Left lung (tissue), 14 donors: ENCODE data around the gene MORN1. TPM values are rescaled to one million over a fixed set of nuclear protein-coding genes. Genes with fewer than 3 reads are reported as not detected.
"Not testable (repeated sequence)": the region's sequence is repeated elsewhere in the genome, so short reads cannot be mapped to it uniquely, and the experiment has no call there.

Experiments used
- ATAC-seq: fragments of 200-7000 bp; cut with Tn5 transposase; one replicate; pipeline ENCODE4 v1.9.1; 2020; ENCODE audit warnings: moderate library complexity
- DNase-seq, 4 donors: peaks; one replicate each; pipeline ENCODE4 v3.0.0-alpha.2; 2013 to 2020
- H3K27ac ChIP-seq, 2 donors: fragments of 200-600 bp; sonication (generic) in 1 of 2; one replicate each; pipeline versions ENCODE4 v1.5.0 to v1.8.0; 2020 to 2021
- H3K27me3 ChIP-seq, 2 donors: fragments of 200-600 bp; sonication (generic) in 1 of 2; one replicate each; pipeline versions ENCODE4 v1.5.0 to v1.8.0; 2020 to 2021
- H3K36me3 ChIP-seq, 2 donors: fragments of 200-600 bp; sonication (generic) in 1 of 2; one replicate each; pipeline versions ENCODE4 v1.5.0 to v1.8.0; 2020 to 2021
- H3K4me1 ChIP-seq, 2 donors: fragments of 200-600 bp; one replicate each; pipeline ENCODE4 v1.8.0; 2021
- H3K4me3 ChIP-seq, 2 donors: fragments of 200-600 bp; sonication (generic) in 1 of 2; one replicate each; pipeline versions ENCODE4 v1.5.0 to v1.8.0; 2020 to 2021; ENCODE audit warnings: mild to moderate bottlenecking in 1 of 2
- H3K9me3 ChIP-seq, 2 donors: fragments of 200-600 bp; sonication (generic) in 1 of 2; one replicate each; pipeline versions ENCODE4 v1.5.0 to v1.8.0; 2020 to 2021
- CTCF ChIP-seq, 2 donors: fragments of 200-600 bp; sonication (generic) in 1 of 2; IDR thresholded peaks; one replicate each; pipeline versions ENCODE4 v1.5.0 to v1.8.0; 2021; ENCODE audit warnings: antibody characterized with exemption in 2 of 2
- intact Hi-C, 2 donors: fragments of 100-400 bp; cut with DNase I; formaldehyde crosslinking; loops; one replicate each; pipeline versions ENCODE4 v1.11.2 to v1.14.2; 2022
- long read RNA-seq, 12 donors: library from polyadenylated mRNA in 2 of 12; unstranded in 2 of 12; transcript quantifications; one replicate each; pipeline ENCODE4 v2.0.0 and lab custom pipeline, GENCODE V29; 2019 to 2026
- polyA plus RNA-seq, 6 donors: library from polyadenylated mRNA; unstranded; fragments of 120-200 nt; gene quantifications; one replicate each; pipeline ENCODE4 v1.2.1, GENCODE V29; 2013; ENCODE audit not compliant: insufficient read length in 6 of 6
- total RNA-seq, 2 donors: library from RNA; stranded (reverse); fragmentation: NEBNext Ultra II Directional; extraction: Animal tissue kit (Norgen Biotek cat#: 25700); gene quantifications; one replicate each; pipeline ENCODE4 v1.2.1, GENCODE V29; 2021
- donor health status: DM: no; HTN: yes; CAD: no.
- donor health status: DM: no; HTN: no; CAD: no.

Gene MORN1
- total RNA-seq (1 to 10 TPM; 7.5 to 9.8 TPM), polyA plus RNA-seq (10 to 100 TPM; 12.8 to 17.8 (median 15.1) TPM)
- long read RNA-seq, donor 1, partial matches to known transcripts, result 78 of 138 reads
- long read RNA-seq, donor 1, other reads (novel, unspliced or antisense), result 54 of 138 reads
- long read RNA-seq, donor 2, partial matches to known transcripts, result 0 of 4 reads
- long read RNA-seq, donor 2, other reads (novel, unspliced or antisense), result 0 of 4 reads
- long read RNA-seq, donor 3, result 0 reads
- long read RNA-seq, donor 4, partial matches to known transcripts, result 1 of 4 reads
- long read RNA-seq, donor 4, other reads (novel, unspliced or antisense), result 3 of 4 reads
- long read RNA-seq, donor 5, partial matches to known transcripts, result 23 of 66 reads
- long read RNA-seq, donor 5, other reads (novel, unspliced or antisense), result 38 of 66 reads
- long read RNA-seq, donor 6, partial matches to known transcripts, result 21 of 63 reads
- long read RNA-seq, donor 6, other reads (novel, unspliced or antisense), result 39 of 63 reads
- long read RNA-seq, donor 7, transcript MORN1-210 (1 exons, 3,138 nt), result major isoform, 5 of 5 reads
- long read RNA-seq, donor 7, partial matches to known transcripts, result 0 of 5 reads
- long read RNA-seq, donor 7, other reads (novel, unspliced or antisense), result 0 of 5 reads
- long read RNA-seq, donor 8, transcript MORN1-210 (1 exons, 3,138 nt), result major isoform, 7 of 76 reads
- long read RNA-seq, donor 8, partial matches to known transcripts, result 30 of 76 reads
- long read RNA-seq, donor 8, other reads (novel, unspliced or antisense), result 39 of 76 reads
- long read RNA-seq, donor 9, result 0 reads
- long read RNA-seq, donor 10, partial matches to known transcripts, result 1 of 3 reads
- long read RNA-seq, donor 10, other reads (novel, unspliced or antisense), result 2 of 3 reads
- long read RNA-seq, donor 11, partial matches to known transcripts, result 0 of 5 reads
- long read RNA-seq, donor 11, other reads (novel, unspliced or antisense), result 0 of 5 reads
- long read RNA-seq, donor 12, partial matches to known transcripts, result 0 of 4 reads
- long read RNA-seq, donor 12, other reads (novel, unspliced or antisense), result 0 of 4 reads

GRCh38 chr1:2391041-2391930 is at the start of gene MORN1, which contains the start of gene RER1:
Gene MORN1 (minus strand): TSS chr1:2391554. CDS start chr1:2391533, 21 bp downstream.
Gene RER1 (plus strand): TSS chr1:2391841. CDS start chr1:2395791, 3,950 bp downstream.
- Histone ChIP-seq H3K4me1 (peaks cover 13 to 37% of the 10 kb centered on the region in 2 donors), H3K9me3 (no peaks in the 10 kb centered on the region), H3K36me3 (peaks cover 3 to 31% of the 10 kb centered on the region in 2 donors), H3K4me3 (peak within 1 kb of the TSS; percentile 81 to 98), H3K27me3 (no peaks in the 10 kb centered on the region), H3K27ac (peak within 1 kb of the TSS; percentile 67 to 87)
- peak; percentile 99 to 100 (median 100) for DNase-seq
- TF ChIP-seq CTCF (IDR thresholded peaks at IDR 0.05), result peak in 1 of 2 donors; percentile 6
- ATAC-seq, result peak; percentile 97
- intact Hi-C loops, result no loop called here

DNA sequence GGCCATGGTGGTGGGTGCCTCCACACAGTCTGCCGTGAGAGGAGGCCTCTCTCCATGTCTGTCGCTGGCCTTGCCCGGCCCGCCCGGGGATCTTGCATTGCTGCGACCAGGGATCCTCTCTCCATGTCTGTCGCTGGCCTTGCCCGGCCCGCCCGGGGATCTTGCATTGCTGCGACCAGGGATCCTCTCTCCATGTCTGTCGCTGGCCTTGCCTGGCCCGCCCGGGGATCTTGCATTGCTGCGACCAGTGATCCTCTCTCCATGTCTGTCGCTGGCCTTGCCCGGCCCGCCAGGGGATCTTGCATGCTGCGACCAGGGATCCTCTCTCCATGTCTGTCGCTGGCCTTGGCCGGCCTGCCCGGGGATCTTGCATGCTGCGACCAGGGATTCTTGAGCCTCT is 49.0 kb upstream of the MORN1 start:
- H3K9me3 ChIP-seq, intact Hi-C loops, H3K4me1 ChIP-seq, H3K27ac ChIP-seq, ATAC-seq, DNase-seq, H3K4me3 ChIP-seq, H3K36me3 ChIP-seq: not testable (repeated sequence)
- peaks cover 22 to 88% of the 10 kb centered on the region in 2 donors for H3K27me3 ChIP-seq

DNA sequence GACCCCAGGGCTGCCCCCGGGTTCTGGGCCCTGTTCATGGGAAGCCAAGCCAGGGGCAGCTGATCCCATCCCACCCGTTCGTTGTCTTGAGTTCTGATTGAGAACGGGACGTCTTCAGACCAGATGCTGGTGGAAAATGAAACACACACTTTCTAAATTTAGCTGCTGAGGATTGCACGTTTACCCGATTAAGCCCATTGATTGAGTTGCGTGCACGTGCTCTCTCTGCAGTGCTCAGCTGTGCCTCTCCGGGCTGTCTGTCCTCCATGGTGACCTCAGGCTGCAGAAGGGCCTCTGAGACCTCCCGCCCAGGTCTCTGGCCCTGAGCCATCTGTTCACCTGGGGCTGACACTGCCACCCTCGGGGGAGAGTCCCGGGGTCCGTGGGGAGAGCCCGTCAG is 48.0 kb upstream of the MORN1 start:
- Histone ChIP-seq H3K4me3 (no peak overlapping the region), H3K9me3 (no peaks in the 10 kb centered on the region), H3K36me3 (no peaks in the 10 kb centered on the region), H3K27ac (no peak overlapping the region), H3K4me1 (no peaks in the 10 kb centered on the region), H3K27me3 (peaks cover 16 to 88% of the 10 kb centered on the region in 2 donors)
- intact Hi-C loops, result no loop called here
- DNase-seq, result no peak
- TF ChIP-seq CTCF (IDR thresholded peaks at IDR 0.05), result no peak
- no peak for ATAC-seq

GRCh38 chr1:2438641-2439040 is 47.3 kb upstream of the MORN1 start:
- TF ChIP-seq CTCF (IDR thresholded peaks at IDR 0.05), result no peak
- Histone ChIP-seq H3K4me3 (no peak overlapping the region), H3K9me3 (no peaks in the 10 kb centered on the region), H3K27ac (no peak overlapping the region), H3K27me3 (peaks cover 10 to 88% of the 10 kb centered on the region in 2 donors), H3K36me3 (no peaks in the 10 kb centered on the region), H3K4me1 (no peaks in the 10 kb centered on the region)
- intact Hi-C loops, result no loop called here
- DNase-seq, result no peak
- no peak for ATAC-seq

DNA sequence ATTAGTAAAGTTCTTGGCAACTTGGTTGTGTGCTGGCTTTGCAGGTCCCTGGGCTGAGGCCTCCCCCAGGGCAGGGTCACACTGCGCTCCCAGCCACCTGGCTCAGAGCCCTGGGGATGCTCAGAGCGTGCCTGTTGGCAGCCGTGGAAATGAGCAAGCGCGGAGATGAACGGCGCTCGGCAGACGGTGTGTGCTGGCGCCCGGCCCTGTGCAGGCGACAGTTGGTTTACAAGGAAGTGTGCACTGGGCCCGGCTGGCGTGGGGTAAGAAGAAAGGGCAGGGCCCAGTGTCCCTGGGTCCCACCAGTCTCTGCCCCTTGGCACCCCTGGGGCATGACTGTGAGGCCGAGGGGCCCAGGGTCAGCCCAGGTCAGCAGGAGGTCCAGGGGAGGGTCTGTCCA is 46.7 kb upstream of the MORN1 start:
- TF ChIP-seq CTCF (IDR thresholded peaks at IDR 0.05), result no peak
- ATAC-seq, result no peak
- H3K36me3 ChIP-seq, result no peaks in the 10 kb centered on the region
- no peak overlapping the region for H3K27ac ChIP-seq
- no peaks in the 10 kb centered on the region for H3K9me3 ChIP-seq
- H3K27me3 ChIP-seq, result peaks cover 6 to 89% of the 10 kb centered on the region in 2 donors
- H3K4me1 ChIP-seq, result no peaks in the 10 kb centered on the region
- DNase-seq, result no peak
- no peak overlapping the region for H3K4me3 ChIP-seq
- intact Hi-C loops, result no loop called here
